Neural progenitor cell (in vitro differentiated cells): Measurements from ENCODE around the gene TPCN1.

Experiments
- CTCF ChIP-seq: fragments of 200-600 bp; sonication (generic); IDR thresholded peaks from 2 replicates; pipeline ENCODE4 v1.5.1; 2017; ENCODE audit warnings: antibody characterized with exemption, mild to moderate bottlenecking
- EZH2phosphoT487 ChIP-seq: fragments of 200-600 bp; sonication (generic); IDR thresholded peaks from 2 replicates; pipeline ENCODE4 v1.6.1; 2017; ENCODE audit warnings: antibody characterized with exemption

DNA sequence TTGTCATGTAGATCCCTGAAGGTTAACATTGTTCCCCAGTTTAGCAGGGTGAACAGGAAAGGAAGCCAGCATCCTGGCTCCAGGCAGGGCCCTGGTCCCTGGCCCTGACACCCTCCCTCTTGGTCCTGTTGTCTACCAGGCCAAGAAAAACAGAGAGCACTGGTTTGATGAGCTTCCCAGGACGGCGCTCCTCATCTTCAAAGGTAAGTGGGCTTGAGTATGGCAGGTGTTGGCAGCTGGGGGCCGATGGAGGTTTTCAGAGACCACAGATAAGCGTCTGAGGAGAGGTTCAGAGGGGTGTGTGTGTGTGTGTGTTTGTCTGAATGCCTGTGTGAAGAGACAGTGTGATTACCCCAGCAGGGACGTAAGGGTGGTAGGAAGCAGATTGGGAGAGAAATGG lies 57.4 kb downstream of the TPCN1 start:
- TF ChIP-seq CTCF (no peak), EZH2phosphoT487 (no peak)
